Limb (tissue), 2 donors: Measurements from ENCODE around the gene RALA.
"Not testable (repeated sequence)": the region's sequence is repeated elsewhere in the genome, so short reads cannot be mapped to it uniquely, and the experiment has no call there.

Source experiments
- DNase-seq, 2 donors: peaks; one replicate each; pipeline ENCODE4 v3.0.0-alpha.2; 2016; ENCODE audit errors: extremely low spot score in 2 of 2

The RALA gene

GRCh38 chr7:39645482-39646407 is 22.4 kb downstream of the RALA start:
- DNase-seq: no peak

DNA sequence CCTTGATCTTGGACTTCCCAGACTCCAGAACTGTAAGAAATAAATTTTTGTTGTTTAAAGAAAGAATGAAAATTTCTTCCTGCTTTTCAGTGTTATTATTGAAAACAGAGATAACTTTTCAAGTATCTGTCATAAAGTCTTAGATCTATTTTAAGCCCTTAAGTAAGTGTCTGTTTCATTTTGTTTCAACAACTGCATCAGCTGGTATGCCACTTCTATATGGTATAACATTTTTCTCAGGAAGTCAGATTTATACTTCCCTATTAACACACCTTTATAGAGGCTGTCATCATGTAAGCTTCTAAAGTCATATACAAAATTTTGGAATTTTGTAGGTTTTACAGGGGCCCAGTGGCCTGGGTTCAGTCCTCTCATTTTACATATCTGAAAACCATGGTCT is 24.4 kb downstream of the RALA start:
- DNase-seq: no peak

- DNase-seq: no peak
Observed at GRCh38 chr7:39650676-39651075, 27.3 kb downstream of the RALA start.

GRCh38 chr7:39651265-39651664 is 27.9 kb downstream of the RALA start:
- DNase-seq: no peak

DNA sequence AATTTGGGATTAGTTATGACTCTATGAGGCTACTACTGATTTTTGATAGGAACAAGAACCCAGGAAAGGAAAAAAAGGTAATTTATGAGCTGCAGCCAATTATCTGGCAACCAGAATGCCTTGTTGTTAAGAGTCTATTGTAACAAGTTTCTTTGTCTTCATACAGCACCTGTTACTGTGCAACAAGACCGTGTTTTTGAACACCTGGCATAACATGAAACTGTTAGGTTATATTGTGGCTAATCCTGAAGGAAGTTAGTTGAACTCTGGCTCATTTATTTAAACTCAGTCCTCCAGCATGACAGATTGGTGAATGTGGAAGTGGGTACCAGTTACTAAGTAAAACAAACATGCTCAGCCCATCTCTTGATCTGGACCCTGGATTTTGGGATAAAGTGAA is 33.0 kb downstream of the RALA start:
- DNase-seq: no peak

GRCh38 chr7:39659356-39660013 is 36.1 kb downstream of the RALA start:
- DNase-seq: no peak

DNA sequence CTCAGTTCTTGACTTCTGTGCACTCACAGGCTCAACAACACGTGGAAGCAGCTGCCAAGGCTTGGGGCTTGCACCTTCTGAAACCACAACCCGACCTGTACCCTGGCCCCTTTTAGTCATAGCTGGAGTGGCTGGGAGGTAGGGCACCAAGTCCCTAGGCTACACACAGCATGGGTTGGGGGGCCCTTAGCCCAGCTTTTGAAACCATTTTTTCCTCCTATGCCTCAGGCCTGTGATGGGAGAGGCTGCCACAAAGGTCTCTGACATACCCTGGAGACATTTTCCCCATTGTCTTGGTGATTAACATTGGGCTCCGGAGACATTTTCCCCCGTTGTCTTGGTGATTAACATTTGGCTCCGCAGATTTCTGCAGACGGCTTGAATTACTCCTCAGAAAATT is 38.6 kb downstream of the RALA start:
- no peak for DNase-seq

DNA sequence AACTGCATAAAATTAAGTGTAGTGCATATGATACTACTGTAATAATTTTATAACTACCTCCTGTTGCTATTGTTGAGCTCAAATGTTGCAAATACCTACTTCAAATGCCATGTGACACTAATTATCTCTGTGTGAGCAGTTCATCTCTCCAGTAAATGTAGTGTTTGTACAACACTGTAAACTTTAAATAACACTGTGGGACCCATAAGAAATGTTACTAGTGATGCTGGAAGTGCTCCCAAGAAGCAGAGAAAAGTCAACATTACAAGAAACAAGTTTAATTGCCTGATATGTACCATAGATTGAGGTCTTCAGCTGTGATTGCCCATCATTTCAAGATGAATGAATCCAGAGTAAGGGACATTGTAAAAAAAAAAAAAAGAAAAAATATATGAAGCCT is 39.9 kb downstream of the RALA start:
- no peak for DNase-seq

- no peak for DNase-seq
Observed at GRCh38 chr7:39664057-39664456, 40.7 kb downstream of the RALA start.

- no peak for DNase-seq
Observed at GRCh38 chr7:39664585-39664984, 41.2 kb downstream of the RALA start.

DNA sequence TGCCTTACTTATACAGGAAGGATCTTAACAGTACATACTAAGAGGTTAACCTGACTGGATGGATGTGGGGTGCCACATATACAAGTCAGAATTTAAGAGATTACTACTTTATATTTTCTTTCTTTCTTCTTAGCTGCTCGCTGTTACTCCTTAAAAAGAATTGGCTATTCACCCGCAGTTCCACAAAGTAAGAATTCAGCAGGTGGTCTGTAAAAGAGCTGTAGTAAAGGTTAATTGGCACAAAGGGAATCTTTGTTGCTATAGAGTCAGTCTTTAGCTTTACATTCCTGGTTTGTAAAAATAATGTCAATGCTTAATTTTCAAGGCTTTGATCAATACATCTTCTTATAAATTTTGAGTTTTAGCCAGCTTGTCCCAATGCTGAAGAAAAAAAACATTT is 43.2 kb downstream of the RALA start:
- no peak for DNase-seq

DNA sequence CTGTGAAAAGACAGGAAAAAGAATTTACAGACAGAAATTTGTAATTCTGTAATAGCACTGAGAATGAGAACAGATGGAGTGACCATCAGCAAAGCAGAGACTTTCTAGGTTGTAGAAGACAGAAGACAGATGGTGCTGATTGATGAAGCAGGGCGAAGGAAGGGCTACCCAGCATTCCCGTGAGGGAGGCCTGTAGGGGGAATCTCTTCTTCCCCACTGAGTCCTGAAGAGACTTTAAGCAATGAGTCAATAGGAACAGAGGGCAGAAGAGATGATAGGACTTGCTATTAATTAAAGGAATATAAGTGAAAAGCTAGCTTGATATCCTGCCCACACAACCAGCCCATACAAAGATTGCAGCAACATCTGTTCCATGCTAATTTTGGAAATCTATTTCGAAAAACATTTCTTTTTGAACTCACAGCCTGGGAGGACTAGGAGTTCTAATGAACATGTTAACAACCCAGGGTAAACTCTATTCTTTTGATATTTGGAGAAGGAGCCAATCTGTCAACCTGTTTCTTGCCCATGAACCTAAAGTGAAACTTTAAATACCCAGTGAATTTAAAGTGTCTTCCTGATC is 44.1 kb downstream of the RALA start:
- DNase-seq: no peak

DNA sequence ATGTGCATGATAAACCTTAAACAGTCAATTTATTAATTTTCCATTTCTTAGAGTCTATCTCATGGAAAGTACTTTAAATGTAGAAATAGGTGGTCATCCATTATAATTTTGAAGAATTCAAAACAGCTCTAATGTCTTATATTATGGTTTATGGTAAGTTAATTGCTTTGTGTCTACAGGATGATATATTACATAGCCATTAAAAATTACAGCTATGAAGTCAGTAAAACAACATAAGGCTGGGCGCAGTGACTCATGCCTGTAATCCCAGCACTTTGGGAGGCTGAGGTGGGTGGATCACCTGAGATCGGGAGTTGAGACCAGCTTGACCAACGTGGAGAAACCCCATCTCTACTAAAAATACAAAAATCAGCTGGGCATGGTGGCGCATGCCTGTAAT is 44.9 kb downstream of the RALA start:
- not testable (repeated sequence) for DNase-seq

DNA sequence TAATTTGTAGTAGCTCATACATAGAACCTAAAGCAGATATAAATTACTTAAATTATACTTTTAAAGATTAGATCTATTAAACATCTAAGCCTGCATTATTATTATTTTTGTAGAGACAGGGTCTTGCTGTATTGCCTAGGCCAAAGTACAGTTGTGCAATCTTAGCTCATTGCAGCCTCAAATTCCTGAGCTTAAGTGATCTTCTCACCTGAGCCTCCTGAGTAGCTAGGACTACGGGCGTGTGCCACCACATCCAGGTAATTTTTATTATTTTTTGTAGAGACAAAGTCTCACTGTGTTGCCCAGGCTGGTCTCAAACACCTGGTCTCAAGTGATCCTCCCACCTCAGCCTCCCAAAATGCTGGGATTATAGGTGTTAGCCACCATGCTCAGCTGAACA is 46.7 kb downstream of the RALA start:
- no peak for DNase-seq

GRCh38 chr7:39670934-39671333 is 47.6 kb downstream of the RALA start:
- DNase-seq: no peak

DNA sequence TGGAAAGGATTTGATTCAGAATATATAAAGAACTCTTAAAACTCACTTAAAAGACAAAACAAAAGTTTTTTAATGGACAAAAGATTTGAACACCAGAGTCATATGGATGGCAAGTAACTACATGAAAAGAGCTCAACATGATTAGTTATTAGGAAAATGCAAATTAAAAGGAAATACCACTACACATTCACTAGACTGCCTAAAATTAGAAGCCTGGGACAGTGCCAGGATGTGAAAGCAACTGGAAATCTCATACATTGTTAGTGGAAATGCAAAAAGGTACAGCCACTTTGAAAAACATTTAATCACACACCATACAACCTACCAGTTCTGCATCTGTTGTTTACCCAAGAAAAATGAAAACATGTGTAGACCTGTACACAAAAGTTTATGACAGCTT is 48.8 kb downstream of the RALA start:
- DNase-seq: no peak

GRCh38 chr7:39673868-39674267 is 50.5 kb downstream of the RALA start:
- DNase-seq: no peak

DNA sequence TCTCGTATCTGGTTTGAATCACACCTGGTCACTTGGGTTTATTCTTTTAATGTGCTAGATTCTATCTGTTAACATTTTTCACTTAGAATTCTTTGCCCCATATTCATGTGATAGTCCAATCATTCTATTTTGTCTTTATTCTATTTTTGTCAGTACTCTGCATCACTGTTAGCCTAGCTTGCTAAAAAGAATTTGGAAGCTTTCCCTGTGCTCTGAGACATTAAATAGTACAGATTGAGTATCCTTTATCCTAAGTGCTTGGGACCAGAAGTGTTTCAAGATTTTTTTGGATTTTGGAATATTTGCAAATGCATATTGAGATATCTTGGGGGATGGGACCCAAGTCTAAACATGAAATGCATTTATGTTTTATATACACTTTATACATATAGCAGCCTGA is 51.0 kb downstream of the RALA start:
- no peak for DNase-seq

- DNase-seq: no peak
Observed at GRCh38 chr7:39676346-39676745, 53.0 kb downstream of the RALA start.

DNA sequence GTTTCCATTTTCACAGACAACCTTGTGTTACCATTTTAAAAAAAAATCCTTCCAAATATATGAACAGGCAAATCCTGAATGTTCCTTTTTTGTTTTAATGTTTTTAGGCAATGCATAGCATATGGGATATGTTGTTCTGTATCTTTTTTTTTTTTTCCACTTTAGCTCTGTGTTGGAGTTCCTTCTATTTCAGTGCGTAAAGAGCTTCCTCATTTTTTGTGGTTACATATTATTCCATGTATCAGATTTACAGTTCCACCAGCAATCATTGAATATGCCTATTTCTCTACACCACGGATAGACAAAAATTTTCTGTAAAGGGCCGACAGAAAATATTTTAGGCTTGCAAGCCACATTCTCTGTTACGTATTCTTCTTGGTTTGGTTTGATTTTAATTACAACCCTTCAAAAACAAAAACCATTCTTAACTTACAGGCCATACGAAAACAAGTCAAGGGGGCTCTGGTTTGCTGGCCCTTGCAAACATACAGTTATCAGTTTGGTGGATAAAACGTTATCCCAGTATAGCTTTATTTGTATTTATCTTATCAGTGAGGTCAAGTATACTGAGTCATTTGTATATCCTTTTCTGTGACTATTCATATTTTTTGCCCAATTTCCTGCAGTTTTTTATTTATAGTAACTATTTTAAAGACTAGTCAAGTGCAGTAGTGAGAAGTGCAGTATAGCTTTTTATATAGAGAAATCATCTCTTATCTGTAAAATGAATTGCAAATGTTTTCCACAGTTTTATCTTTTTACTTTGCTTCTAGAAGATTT is 55.7 kb downstream of the RALA start:
- no peak for DNase-seq

GRCh38 chr7:39679874-39680273 is 56.5 kb downstream of the RALA start:
- DNase-seq: not testable (repeated sequence)
